GM12878 (cell line): ENCODE data around the gene USH2A.

ENCODE experiments used
- ASH2L ChIP-seq: fragments of 300-600, 200-600 bp; sonication (generic); IDR thresholded peaks from 2 replicates; pipeline ENCODE4 v1.6.1; 2017; ENCODE audit warnings: low read depth, mild to moderate bottlenecking, borderline replicate concordance
- CHD1 ChIP-seq: IDR thresholded peaks from 2 replicates; pipeline ENCODE4 v1.6.1; 2012; ENCODE audit warnings: low read depth, low read length, improper control_type of control experiment
- CHD2 ChIP-seq: IDR thresholded peaks from 2 replicates; pipeline ENCODE4 v1.6.1; 2011; ENCODE audit warnings: low read depth, low read length, improper control_type of control experiment, borderline replicate concordance
- EZH2 ChIP-seq: IDR thresholded peaks from 2 replicates; pipeline ENCODE4 v1.6.1; 2012; ENCODE audit warnings: low read depth, mild to moderate bottlenecking, control low read depth, inconsistent platforms, low read length, borderline replicate concordance; ENCODE audit not compliant: control insufficient read depth
- JUND ChIP-seq: IDR thresholded peaks from 2 replicates; pipeline ENCODE4 v1.6.1; 2012; ENCODE audit warnings: low read depth, mild to moderate bottlenecking, low read length, improper control_type of control experiment, moderate library complexity
- MTA3 ChIP-seq: IDR thresholded peaks from 2 replicates; pipeline ENCODE4 v1.6.1; 2012; ENCODE audit warnings: low read length, inconsistent platforms, borderline replicate concordance
- MYC ChIP-seq: IDR thresholded peaks from 2 replicates; pipeline ENCODE4 v1.6.1; 2011; ENCODE audit warnings: mild to moderate bottlenecking, low read length, moderate library complexity, inconsistent platforms; ENCODE audit not compliant: insufficient read depth, insufficient replicate concordance, insufficient read length, severe bottlenecking
- POLR2AphosphoS5 ChIP-seq: IDR thresholded peaks from 2 replicates; pipeline ENCODE4 v1.6.1; 2011; ENCODE audit warnings: mild to moderate bottlenecking, low read length, inconsistent platforms
- RBBP5 ChIP-seq: fragments of 200-600 bp; sonication (generic); conservative IDR thresholded peaks from 2 replicates; pipeline ENCODE4 v1.6.1; 2016
- RCOR1 ChIP-seq: conservative IDR thresholded peaks from 2 replicates; pipeline ENCODE4 v1.6.1; 2012; ENCODE audit warnings: low read depth, low read length, improper control_type of control experiment
- RUNX3 ChIP-seq: IDR thresholded peaks from 2 replicates; pipeline ENCODE4 v1.6.1; 2012; ENCODE audit warnings: low read length, inconsistent platforms
- TF ChIP-seq, protein P1 (sequence below), 3 experiments: IDR thresholded peaks in 2 of 3; conservative IDR thresholded peaks in 1 of 3; 2 replicates each; pipeline ENCODE4 v1.5.1; 2011; ENCODE audit warnings: low read depth in 3 of 3, low read length in 3 of 3, mild to moderate bottlenecking in 3 of 3, control low read depth in 2 of 3, moderate library complexity in 2 of 3, inconsistent platforms in 1 of 3, mixed read lengths in 1 of 3; ENCODE audit not compliant: control insufficient read depth in 2 of 3, insufficient read depth in 1 of 3; ENCODE audit errors: extremely low read depth in 1 of 3
- TF ChIP-seq, protein P2 (sequence below): fragments of 450-650 bp; IDR thresholded peaks from 2 replicates; pipeline ENCODE4 v1.6.1; 2017; ENCODE audit warnings: mild to moderate bottlenecking, low read depth, inconsistent platforms; ENCODE audit not compliant: poor library complexity, severe bottlenecking

DNA sequence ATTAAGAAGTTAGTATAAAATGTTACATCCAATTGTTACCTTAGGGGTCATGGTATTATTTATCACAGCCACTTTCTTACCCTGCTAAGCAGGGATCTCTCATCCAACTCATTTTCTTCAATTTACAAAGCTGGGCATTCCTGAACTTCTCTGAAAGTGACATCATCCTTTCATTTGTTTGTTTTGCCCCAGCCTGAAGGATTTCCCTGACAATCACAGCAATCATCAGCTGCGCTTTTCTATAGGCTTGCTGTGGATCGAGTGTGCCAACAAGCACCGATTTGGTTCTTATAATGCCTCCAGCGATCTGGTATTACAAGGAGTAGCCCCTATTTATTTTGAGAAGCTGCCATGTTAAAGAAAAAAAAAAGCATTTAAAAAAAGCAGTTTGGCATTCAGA, 240.2 kb downstream of the USH2A start:
- TF ChIP-seq, protein P1, sequence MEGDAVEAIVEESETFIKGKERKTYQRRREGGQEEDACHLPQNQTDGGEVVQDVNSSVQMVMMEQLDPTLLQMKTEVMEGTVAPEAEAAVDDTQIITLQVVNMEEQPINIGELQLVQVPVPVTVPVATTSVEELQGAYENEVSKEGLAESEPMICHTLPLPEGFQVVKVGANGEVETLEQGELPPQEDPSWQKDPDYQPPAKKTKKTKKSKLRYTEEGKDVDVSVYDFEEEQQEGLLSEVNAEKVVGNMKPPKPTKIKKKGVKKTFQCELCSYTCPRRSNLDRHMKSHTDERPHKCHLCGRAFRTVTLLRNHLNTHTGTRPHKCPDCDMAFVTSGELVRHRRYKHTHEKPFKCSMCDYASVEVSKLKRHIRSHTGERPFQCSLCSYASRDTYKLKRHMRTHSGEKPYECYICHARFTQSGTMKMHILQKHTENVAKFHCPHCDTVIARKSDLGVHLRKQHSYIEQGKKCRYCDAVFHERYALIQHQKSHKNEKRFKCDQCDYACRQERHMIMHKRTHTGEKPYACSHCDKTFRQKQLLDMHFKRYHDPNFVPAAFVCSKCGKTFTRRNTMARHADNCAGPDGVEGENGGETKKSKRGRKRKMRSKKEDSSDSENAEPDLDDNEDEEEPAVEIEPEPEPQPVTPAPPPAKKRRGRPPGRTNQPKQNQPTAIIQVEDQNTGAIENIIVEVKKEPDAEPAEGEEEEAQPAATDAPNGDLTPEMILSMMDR (IDR thresholded peaks at IDR 0.05 in 2 of 3, conservative IDR thresholded peaks at IDR 0.05 in 1 of 3; ENCODE audit: control insufficient read depth in 2 of 3, extremely low read depth in 1 of 3, insufficient read depth in 1 of 3, low read depth in 3 of 3, low read length in 3 of 3): no peak
- TF ChIP-seq RBBP5: no peak
- no peak for TF ChIP-seq ASH2L
- no peak for TF ChIP-seq CHD2
- no peak for TF ChIP-seq MTA3
- no peak for TF ChIP-seq EZH2
- TF ChIP-seq RCOR1: no peak
- TF ChIP-seq CHD1: no peak
- no peak for TF ChIP-seq JUND
- TF ChIP-seq, protein P2, sequence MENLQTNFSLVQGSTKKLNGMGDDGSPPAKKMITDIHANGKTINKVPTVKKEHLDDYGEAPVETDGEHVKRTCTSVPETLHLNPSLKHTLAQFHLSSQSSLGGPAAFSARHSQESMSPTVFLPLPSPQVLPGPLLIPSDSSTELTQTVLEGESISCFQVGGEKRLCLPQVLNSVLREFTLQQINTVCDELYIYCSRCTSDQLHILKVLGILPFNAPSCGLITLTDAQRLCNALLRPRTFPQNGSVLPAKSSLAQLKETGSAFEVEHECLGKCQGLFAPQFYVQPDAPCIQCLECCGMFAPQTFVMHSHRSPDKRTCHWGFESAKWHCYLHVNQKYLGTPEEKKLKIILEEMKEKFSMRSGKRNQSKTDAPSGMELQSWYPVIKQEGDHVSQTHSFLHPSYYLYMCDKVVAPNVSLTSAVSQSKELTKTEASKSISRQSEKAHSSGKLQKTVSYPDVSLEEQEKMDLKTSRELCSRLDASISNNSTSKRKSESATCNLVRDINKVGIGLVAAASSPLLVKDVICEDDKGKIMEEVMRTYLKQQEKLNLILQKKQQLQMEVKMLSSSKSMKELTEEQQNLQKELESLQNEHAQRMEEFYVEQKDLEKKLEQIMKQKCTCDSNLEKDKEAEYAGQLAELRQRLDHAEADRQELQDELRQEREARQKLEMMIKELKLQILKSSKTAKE: no peak
- no peak for TF ChIP-seq POLR2AphosphoS5
- no peak for TF ChIP-seq MYC
- no peak for TF ChIP-seq RUNX3
